Measurements from ENCODE around the gene HNRNPUL2. TPM values are rescaled to one million over a fixed set of nuclear protein-coding genes. Genes with fewer than 3 reads are reported as not detected.

HNRNPUL2 gene
- total RNA-seq, 1 donor from 2014 or later, result 50.4 TPM

DNA sequence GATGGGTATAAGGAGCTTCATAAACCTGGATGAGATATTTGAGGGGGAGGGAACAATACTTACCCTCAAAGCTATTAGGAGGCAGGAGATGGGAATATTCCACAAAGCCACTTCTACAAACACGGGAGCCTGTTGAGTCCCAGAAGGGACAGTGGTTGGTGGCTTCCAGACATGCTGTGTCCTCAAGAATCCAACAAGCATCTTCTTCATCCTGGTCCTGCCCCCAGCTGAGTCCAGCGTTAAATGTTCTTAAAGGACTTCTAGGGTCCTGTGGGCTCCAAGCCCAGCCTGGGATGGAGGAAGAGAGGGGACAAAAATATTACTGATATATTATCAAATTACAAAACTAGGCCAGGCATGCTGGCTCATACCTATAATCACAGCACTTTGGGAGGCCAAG is 59.8 kb downstream of the HNRNPUL2 start:
- DNase-seq (ENCODE audit: low spot score), result no peak

DNA sequence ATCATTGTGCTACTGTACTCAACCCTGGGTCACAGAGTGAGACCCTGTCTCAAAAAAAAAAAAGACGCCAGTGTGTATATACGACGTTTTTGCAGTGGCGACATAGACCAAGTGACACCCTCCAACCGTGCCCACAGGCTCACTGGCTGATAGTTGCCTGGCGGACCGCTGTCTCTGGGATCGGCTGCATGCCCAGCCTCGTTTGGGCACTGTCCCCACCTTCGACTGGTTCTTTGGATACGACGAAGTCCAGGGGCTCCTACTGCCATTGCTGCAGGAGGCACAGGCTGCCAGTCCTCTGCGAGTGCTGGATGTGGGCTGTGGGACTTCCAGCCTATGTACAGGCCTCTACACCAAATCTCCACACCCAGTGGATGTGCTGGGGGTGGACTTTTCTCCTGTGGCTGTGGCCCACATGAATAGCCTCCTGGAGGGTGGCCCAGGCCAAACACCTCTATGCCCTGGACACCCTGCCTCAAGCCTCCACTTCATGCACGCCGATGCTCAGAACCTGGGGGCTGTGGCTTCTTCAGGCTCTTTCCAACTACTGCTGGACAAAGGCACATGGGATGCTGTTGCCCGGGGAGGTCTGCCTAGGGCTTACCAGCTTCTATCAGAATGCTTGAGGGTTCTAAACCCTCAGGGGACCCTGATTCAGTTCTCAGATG is 60.9 kb downstream of the HNRNPUL2 start:
- DNase-seq (ENCODE audit: low spot score), result no peak

DNA sequence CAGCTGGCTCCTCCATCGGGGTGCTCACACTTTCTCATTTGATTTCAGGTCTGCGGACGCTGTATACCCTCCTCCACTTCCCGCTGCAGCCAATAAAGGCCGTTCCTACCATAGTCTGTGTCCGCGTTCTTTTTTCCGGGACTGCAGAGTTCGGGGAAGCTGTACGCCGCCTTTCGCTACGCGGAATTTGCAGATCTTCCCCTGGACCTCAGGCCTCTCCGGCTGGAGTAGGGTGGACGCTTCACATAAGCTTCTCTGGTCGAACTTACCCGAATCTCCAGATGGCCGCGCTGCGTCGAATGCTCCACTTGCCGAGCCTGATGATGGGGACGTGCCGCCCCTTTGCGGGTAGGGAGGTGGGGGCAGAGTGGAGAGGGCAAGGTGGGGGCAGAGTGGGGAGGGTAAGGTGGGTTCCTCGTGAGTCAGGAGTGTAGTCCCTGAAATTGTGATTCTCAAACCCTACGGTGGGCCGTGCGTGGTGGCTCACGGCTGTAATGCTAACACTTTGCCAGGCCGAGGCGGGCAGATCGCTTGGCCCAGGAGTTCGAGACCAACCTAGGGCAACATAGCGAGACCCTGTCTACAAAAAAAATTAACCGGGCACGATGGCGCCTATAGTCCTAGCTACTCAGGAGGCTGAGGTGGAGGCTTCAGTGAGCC is 61.5 kb downstream of the HNRNPUL2 start:
- peak; percentile 67 for DNase-seq (ENCODE audit: low spot score)

DNA sequence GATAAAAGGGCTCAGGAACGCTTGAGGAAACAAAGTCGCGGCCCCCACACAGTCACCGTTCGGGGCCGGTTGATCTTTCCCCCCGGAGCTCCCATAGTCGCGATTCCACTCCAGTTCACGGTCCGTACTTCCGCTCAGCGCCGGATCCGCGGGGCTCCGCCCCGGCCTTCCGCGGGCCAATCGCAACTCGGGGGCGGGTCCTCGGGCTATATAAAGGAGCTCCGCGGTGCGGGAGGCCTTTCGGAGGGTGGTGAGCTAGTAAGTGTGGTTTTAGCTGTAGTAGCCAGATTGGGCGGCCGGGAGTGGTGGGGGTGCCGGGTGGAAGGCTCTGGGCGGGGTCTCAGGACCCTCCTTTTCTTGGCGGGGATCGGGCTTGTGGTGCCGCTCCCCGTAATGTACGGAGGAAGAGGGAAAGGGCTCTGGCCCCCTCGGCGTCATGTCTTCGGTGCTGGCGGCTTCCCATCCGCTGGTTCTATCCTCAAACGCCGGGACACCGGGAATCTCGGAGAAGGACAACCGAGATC is 62.1 kb downstream of the HNRNPUL2 start, which contains the start of the genes C11orf98 and CSKMT:
Gene C11orf98 (minus strand): TSS at position 136 of the 524 bp plus-strand sequence. CDS start 41 bp downstream, at position 95.
Gene CSKMT (plus strand): TSS at position 238 of the 524 bp plus-strand sequence. CDS start 568 bp downstream, outside the sequence.
- peak; percentile 98 for DNase-seq (ENCODE audit: low spot score)

DNA sequence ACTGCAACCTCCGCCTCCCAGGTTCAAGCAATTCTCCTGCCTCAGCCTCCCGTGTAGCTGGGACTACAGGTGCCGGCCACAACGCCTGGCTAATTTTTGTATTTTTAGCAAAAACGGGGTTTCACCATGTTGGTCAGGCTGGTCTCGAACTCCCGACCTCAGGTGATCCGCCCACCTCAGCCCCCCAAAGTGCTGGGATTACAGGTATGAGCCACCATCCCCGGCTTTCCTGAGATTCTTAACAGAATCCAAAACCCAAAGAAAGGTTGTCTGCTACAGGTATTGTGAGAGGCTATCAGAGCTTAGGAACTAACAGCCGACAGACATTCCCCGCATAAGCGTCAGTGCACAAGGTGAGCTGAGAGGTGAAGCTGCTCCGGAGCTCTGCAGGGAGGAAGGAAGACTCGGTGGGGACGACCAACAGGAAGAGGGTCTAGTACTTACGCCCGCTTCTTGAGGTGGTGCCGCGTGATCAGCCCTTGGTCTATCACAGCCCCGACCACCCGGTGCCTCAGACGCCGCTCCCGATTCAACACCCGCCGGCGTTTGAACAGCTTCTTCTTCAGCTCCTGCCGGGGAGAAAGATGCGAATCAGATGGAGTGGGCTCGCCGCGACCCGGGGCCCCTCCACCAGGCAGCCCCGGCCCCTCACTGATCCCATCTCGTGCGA is 62.7 kb downstream of the HNRNPUL2 start:
- no peak for DNase-seq (ENCODE audit: low spot score)

Other genes starting within 250 kb of the HNRNPUL2 start
- 546 TPM for gene AHNAK, start 180.7 kb downstream of the HNRNPUL2 start, total RNA-seq
- gene EEF1G, start 153.6 kb downstream of the HNRNPUL2 start, total RNA-seq, result 1,627 TPM
- gene TUT1, start 135.9 kb downstream of the HNRNPUL2 start, total RNA-seq, result 30.4 TPM
- 128 TPM for gene MTA2, start 125.6 kb downstream of the HNRNPUL2 start, total RNA-seq
- gene EML3, start 114.7 kb downstream of the HNRNPUL2 start, total RNA-seq, result 83.2 TPM
- gene ROM1, start 114.2 kb downstream of the HNRNPUL2 start, total RNA-seq, result 5.4 TPM
- 50.7 TPM for gene B3GAT3, start 105.5 kb downstream of the HNRNPUL2 start, total RNA-seq
- 271 TPM for gene GANAB, start 80.8 kb downstream of the HNRNPUL2 start, total RNA-seq
- 19.2 TPM for gene INTS5, start 74.2 kb downstream of the HNRNPUL2 start, total RNA-seq
- gene C11orf98, start 62.2 kb downstream of the HNRNPUL2 start, total RNA-seq, result 52.6 TPM
- gene CSKMT, start 62.1 kb downstream of the HNRNPUL2 start, total RNA-seq, result 20.7 TPM
- gene UQCC3, start 55.8 kb downstream of the HNRNPUL2 start, total RNA-seq, result 6.6 TPM
- gene LBHD1, start 55.2 kb downstream of the HNRNPUL2 start, total RNA-seq, result 9.8 TPM
- 90.5 TPM for gene UBXN1, start 48.4 kb downstream of the HNRNPUL2 start, total RNA-seq
- 5.0 TPM for gene LRRN4CL, start 37.9 kb downstream of the HNRNPUL2 start, total RNA-seq
- 55.9 TPM for gene BSCL2, start 20.0 kb downstream of the HNRNPUL2 start, total RNA-seq
- not detected for gene GNG3, start 19.8 kb downstream of the HNRNPUL2 start, total RNA-seq
- 36.7 TPM for gene TTC9C, start 1.0 kb upstream of the HNRNPUL2 start, total RNA-seq
- 16.0 TPM for gene ZBTB3, start 26.7 kb upstream of the HNRNPUL2 start, total RNA-seq
- gene POLR2G, start 34.1 kb upstream of the HNRNPUL2 start, total RNA-seq, result 76.6 TPM
- gene TAF6L, start 43.9 kb upstream of the HNRNPUL2 start, total RNA-seq, result 22.1 TPM
- gene TMEM179B, start 59.9 kb upstream of the HNRNPUL2 start, total RNA-seq, result 63.9 TPM
- 18.4 TPM for gene TMEM223, start 64.5 kb upstream of the HNRNPUL2 start, total RNA-seq
- 94.6 TPM for gene NXF1, start 78.0 kb upstream of the HNRNPUL2 start, total RNA-seq
- 30.1 TPM for gene STX5, start 104.6 kb upstream of the HNRNPUL2 start, total RNA-seq
- gene TEX54, start 105.4 kb upstream of the HNRNPUL2 start, total RNA-seq, result not detected
- 58.8 TPM for gene WDR74, start 112.1 kb upstream of the HNRNPUL2 start, total RNA-seq
- gene SLC3A2, start 153.4 kb upstream of the HNRNPUL2 start, total RNA-seq, result 245 TPM
- not detected for gene CHRM1, start 193.9 kb upstream of the HNRNPUL2 start, total RNA-seq